ENCODE measurements around the gene ZMYND8. TPM values are rescaled to one million over a fixed set of nuclear protein-coding genes. Genes with fewer than 3 reads are reported as not detected.

Gene ZMYND8
- total RNA-seq, 1 experiment from 2014 or later, result 50.7 TPM

DNA sequence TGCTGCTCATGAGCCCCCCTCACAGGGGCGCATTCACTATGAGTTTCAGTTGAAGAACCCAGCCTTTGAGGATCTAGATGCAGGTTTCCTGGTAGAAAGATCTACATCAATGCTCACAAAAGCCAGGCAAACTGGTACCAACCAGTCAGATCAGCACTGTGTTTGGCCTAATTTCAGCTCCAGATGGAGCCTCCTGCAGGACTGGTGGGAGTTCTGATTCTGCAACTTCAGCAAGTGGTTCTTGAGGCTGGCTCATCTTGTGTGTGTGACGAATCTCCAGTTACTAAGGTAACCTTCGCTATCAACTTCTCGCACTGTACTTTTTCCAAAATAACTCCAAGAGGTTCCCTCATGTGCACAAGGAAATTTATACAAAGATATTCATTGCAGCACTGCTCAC lies 118.8 kb downstream of the ZMYND8 start:
- in situ Hi-C loops (cut with HindIII; ENCODE audit: low pct_unique_long_range_greater_than_20kb, low sequenced_read_pairs), result no loop called here
- DNase-seq (ENCODE audit: low read depth, low spot score) (no peak), ATAC-seq (no peak)
- Histone ChIP-seq H3K9me3 (ENCODE audit: control insufficient read depth, insufficient read depth, low read depth, low read length) (no peaks in the 10 kb centered on the region), H3K4me3 (ENCODE audit: low read depth in 2 of 2, low read length in 2 of 2) (no peak overlapping the region), H3K36me3 (ENCODE audit: control insufficient read depth, insufficient read depth, low read length) (peaks cover 15% of the 10 kb centered on the region), H3K27me3 (ENCODE audit: control insufficient read depth, insufficient read depth, low read length) (no peaks in the 10 kb centered on the region), H3K27ac (ENCODE audit: low read length) (no peak overlapping the region), H3K4me1 (ENCODE audit: control insufficient read depth, insufficient read depth, low read length) (no peaks in the 10 kb centered on the region)
- CTCF ChIA-PET, result no interaction called here
- no TSS peak for BruUV-seq (replicated peaks)
- no peak for TF ChIP-seq POLR2AphosphoS5 (IDR thresholded peaks at IDR 0.05; ENCODE audit: low read depth, low read length)
- TF ChIP-seq, protein P1, sequence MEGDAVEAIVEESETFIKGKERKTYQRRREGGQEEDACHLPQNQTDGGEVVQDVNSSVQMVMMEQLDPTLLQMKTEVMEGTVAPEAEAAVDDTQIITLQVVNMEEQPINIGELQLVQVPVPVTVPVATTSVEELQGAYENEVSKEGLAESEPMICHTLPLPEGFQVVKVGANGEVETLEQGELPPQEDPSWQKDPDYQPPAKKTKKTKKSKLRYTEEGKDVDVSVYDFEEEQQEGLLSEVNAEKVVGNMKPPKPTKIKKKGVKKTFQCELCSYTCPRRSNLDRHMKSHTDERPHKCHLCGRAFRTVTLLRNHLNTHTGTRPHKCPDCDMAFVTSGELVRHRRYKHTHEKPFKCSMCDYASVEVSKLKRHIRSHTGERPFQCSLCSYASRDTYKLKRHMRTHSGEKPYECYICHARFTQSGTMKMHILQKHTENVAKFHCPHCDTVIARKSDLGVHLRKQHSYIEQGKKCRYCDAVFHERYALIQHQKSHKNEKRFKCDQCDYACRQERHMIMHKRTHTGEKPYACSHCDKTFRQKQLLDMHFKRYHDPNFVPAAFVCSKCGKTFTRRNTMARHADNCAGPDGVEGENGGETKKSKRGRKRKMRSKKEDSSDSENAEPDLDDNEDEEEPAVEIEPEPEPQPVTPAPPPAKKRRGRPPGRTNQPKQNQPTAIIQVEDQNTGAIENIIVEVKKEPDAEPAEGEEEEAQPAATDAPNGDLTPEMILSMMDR (IDR thresholded peaks at IDR 0.05), result no peak
- TF ChIP-seq SIN3A (IDR thresholded peaks at IDR 0.05; ENCODE audit: borderline replicate concordance, insufficient read depth, low read depth, low read length), result no peak
- TF ChIP-seq, protein P2, sequence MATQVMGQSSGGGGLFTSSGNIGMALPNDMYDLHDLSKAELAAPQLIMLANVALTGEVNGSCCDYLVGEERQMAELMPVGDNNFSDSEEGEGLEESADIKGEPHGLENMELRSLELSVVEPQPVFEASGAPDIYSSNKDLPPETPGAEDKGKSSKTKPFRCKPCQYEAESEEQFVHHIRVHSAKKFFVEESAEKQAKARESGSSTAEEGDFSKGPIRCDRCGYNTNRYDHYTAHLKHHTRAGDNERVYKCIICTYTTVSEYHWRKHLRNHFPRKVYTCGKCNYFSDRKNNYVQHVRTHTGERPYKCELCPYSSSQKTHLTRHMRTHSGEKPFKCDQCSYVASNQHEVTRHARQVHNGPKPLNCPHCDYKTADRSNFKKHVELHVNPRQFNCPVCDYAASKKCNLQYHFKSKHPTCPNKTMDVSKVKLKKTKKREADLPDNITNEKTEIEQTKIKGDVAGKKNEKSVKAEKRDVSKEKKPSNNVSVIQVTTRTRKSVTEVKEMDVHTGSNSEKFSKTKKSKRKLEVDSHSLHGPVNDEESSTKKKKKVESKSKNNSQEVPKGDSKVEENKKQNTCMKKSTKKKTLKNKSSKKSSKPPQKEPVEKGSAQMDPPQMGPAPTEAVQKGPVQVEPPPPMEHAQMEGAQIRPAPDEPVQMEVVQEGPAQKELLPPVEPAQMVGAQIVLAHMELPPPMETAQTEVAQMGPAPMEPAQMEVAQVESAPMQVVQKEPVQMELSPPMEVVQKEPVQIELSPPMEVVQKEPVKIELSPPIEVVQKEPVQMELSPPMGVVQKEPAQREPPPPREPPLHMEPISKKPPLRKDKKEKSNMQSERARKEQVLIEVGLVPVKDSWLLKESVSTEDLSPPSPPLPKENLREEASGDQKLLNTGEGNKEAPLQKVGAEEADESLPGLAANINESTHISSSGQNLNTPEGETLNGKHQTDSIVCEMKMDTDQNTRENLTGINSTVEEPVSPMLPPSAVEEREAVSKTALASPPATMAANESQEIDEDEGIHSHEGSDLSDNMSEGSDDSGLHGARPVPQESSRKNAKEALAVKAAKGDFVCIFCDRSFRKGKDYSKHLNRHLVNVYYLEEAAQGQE (IDR thresholded peaks at IDR 0.05; ENCODE audit: insufficient read depth in 1 of 2, low read depth in 2 of 2, low read length in 1 of 2), result no peak
- POLR2A ChIA-PET, result no interaction called here
- intact Hi-C loops (cut with micrococcal nuclease; ENCODE audit: unreplicated experiment), result no loop called here

DNA sequence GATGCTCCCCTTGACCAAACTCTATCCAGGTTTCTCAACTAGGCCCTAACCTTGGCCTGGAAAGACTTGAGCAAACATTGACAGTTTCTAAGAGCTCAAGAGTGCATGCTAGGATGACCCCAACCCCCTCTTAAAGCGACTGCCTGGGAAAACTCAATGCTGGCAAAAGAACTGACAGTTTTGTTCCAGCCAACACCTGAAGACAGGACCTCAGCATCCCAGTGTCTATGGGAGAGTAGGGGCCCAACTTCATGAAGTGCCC lies 119.9 kb downstream of the ZMYND8 start:
- peaks cover 15% of the 10 kb centered on the region for H3K36me3 ChIP-seq (ENCODE audit: control insufficient read depth, insufficient read depth, low read length)
- no peak for ATAC-seq
- ChIA-PET CTCF (no interaction called here), POLR2A (no interaction called here)
- TF ChIP-seq TCF7L2 (IDR thresholded peaks at IDR 0.05; ENCODE audit: low read depth, low read length) (no peak), SIN3A (IDR thresholded peaks at IDR 0.05; ENCODE audit: borderline replicate concordance, insufficient read depth, low read depth, low read length) (no peak), POLR2AphosphoS5 (IDR thresholded peaks at IDR 0.05; ENCODE audit: low read depth, low read length) (no peak)
- TF ChIP-seq, protein P2 (IDR thresholded peaks at IDR 0.05; ENCODE audit: insufficient read depth in 1 of 2, low read depth in 2 of 2, low read length in 1 of 2), result no peak
- TF ChIP-seq, protein P1 (IDR thresholded peaks at IDR 0.05), result no peak
- intact Hi-C loops (cut with micrococcal nuclease; ENCODE audit: unreplicated experiment) (no loop called here), in situ Hi-C loops (cut with HindIII; ENCODE audit: low pct_unique_long_range_greater_than_20kb, low sequenced_read_pairs) (no loop called here)
- no peak overlapping the region for H3K27ac ChIP-seq (ENCODE audit: low read length)
- no peak overlapping the region for H3K4me3 ChIP-seq (ENCODE audit: low read depth in 2 of 2, low read length in 2 of 2)
- H3K4me1 ChIP-seq (ENCODE audit: control insufficient read depth, insufficient read depth, low read length), result no peaks in the 10 kb centered on the region
- H3K9me3 ChIP-seq (ENCODE audit: control insufficient read depth, insufficient read depth, low read depth, low read length), result no peaks in the 10 kb centered on the region
- no peak for DNase-seq (ENCODE audit: low read depth, low spot score)
- no peaks in the 10 kb centered on the region for H3K27me3 ChIP-seq (ENCODE audit: control insufficient read depth, insufficient read depth, low read length)
- no TSS peak for BruUV-seq (replicated peaks)

Measured in Panc1 (cell line).